Gastrocnemius medialis (tissue), 4 donors: ENCODE data around the gene SUFU. TPM values are rescaled to one million over a fixed set of nuclear protein-coding genes. Genes with fewer than 3 reads are reported as not detected.

Experiments
- ATAC-seq, 2 donors: fragments of 150-250 bp; one replicate each; pipeline ENCODE4 v1.9.1; 2016
- DNase-seq, 2 donors: peaks; one replicate each; pipeline ENCODE4 v3.0.0-alpha.2; 2019
- H3K27ac ChIP-seq, 4 donors: fragments of 200-600 bp; sonication (generic); 1 replicate in 1 of 4; 2 replicates in 3 of 4; pipeline ENCODE4 v1.5.1; 2016 to 2018; ENCODE audit warnings: mild to moderate bottlenecking in 2 of 4, moderate library complexity in 1 of 4
- H3K27me3 ChIP-seq, 3 donors: fragments of 200-600 bp; sonication (generic) in 2 of 3; 1 replicate in 1 of 3; 2 replicates in 2 of 3; pipeline versions ENCODE4 v1.5.1 to v1.6.0; 2016 to 2019; ENCODE audit warnings: mild to moderate bottlenecking in 1 of 3, moderate library complexity in 1 of 3
- H3K36me3 ChIP-seq, 2 donors: fragments of 200-600 bp; sonication (generic) in 1 of 2; one replicate each; pipeline ENCODE4 v1.5.1; 2017 to 2018
- H3K4me1 ChIP-seq, 2 donors: fragments of 200-600 bp; sonication (generic) in 1 of 2; one replicate each; pipeline ENCODE4 v1.5.1; 2016 to 2017; ENCODE audit warnings: mild to moderate bottlenecking in 2 of 2
- H3K4me3 ChIP-seq, 4 donors: fragments of 200-600 bp; sonication (generic) in 3 of 4; 1 replicate in 1 of 4; 2 replicates in 3 of 4; pipeline ENCODE4 v1.5.1; 2016 to 2019; ENCODE audit warnings: mild to moderate bottlenecking in 2 of 4
- H3K9me3 ChIP-seq, 3 donors: fragments of 200-600 bp; sonication (generic) in 2 of 3; 1 replicate in 1 of 3; 2 replicates in 2 of 3; pipeline ENCODE4 v1.5.1; 2016 to 2019
- CTCF ChIP-seq, 5 experiments: fragments of 450-650 bp in 3 of 5; fragments of 200-600 bp in 2 of 5; sonication (generic) in 2 of 5; IDR thresholded peaks in 4 of 5; conservative IDR thresholded peaks in 1 of 5; 1 replicate in 4 of 5; 2 replicates in 1 of 5; pipeline ENCODE4 v1.5.1; 2016 to 2019; ENCODE audit warnings: antibody characterized with exemption in 5 of 5, mild to moderate bottlenecking in 3 of 5, moderate library complexity in 3 of 5
- POLR2A ChIP-seq, 2 donors: fragments of 450-650 bp; IDR thresholded peaks; one replicate each; pipeline ENCODE4 v1.6.1; 2017; ENCODE audit warnings: antibody characterized with exemption in 2 of 2, mild to moderate bottlenecking in 2 of 2, moderate library complexity in 2 of 2
- in situ Hi-C, 4 donors: fragments of 200-750 bp; cut with MboI; loops; one replicate each; pipeline versions ENCODE4 v1.15.0 to v1.8.0; 2017; ENCODE audit warnings: low sequenced_read_pairs in 4 of 4
- intact Hi-C: fragments of 100-400 bp; cut with DNase I; formaldehyde crosslinking; loops from one replicate; pipeline ENCODE4 v1.15.1; 2023; ENCODE audit warnings: low total_unique reads
- total RNA-seq, 4 donors: library from RNA; depleted of rRNA; stranded (reverse); fragments of >200 nt; gene quantifications; one replicate each; pipeline versions ENCODE4 v1.1.0 to v1.2.3, GENCODE V29; 2016

Gene SUFU
- total RNA-seq, 4 donors from 2014 or later: 7.3 to 11.8 (median 7.9) TPM

GRCh38 chr10:102514487-102515311 lies 10.9 kb downstream of the SUFU start:
- H3K4me3 ChIP-seq: no peak overlapping the region
- no peaks in the 10 kb centered on the region for H3K27me3 ChIP-seq
- peaks cover 0 to 8% of the 10 kb centered on the region in 2 donors for H3K4me1 ChIP-seq
- DNase-seq (no peak), ATAC-seq (no peak)
- H3K9me3 ChIP-seq: no peaks in the 10 kb centered on the region
- no peak overlapping the region for H3K27ac ChIP-seq
- H3K36me3 ChIP-seq: peaks cover 0 to 23% of the 10 kb centered on the region in 2 donors
- TF ChIP-seq POLR2A (IDR thresholded peaks at IDR 0.05): no peak
- no peak for TF ChIP-seq CTCF (IDR thresholded peaks at IDR 0.05 in 4 of 5, conservative IDR thresholded peaks at IDR 0.05 in 1 of 5)
- in situ Hi-C loops: loop anchor here in 2 of 4 donors (5.0 to 10.0 kb wide), 2 partner anchors 58 to 80 kb away; no protein-coding TSS in a partner anchor
- intact Hi-C loops: no loop called here

- Histone ChIP-seq H3K4me3 (no peak overlapping the region), H3K27me3 (no peaks in the 10 kb centered on the region), H3K9me3 (no peaks in the 10 kb centered on the region), H3K36me3 (peaks cover 0 to 17% of the 10 kb centered on the region in 2 donors), H3K4me1 (peaks cover 0 to 8% of the 10 kb centered on the region in 2 donors), H3K27ac (no peak overlapping the region)
- intact Hi-C loops: no loop called here
- DNase-seq (no peak), ATAC-seq (no peak)
- TF ChIP-seq CTCF (IDR thresholded peaks at IDR 0.05 in 4 of 5, conservative IDR thresholded peaks at IDR 0.05 in 1 of 5) (no peak), POLR2A (IDR thresholded peaks at IDR 0.05) (no peak)
- in situ Hi-C loops: loop anchor here in 2 of 4 donors (5.0 to 10.0 kb wide), 2 partner anchors 57 to 79 kb away; no protein-coding TSS in a partner anchor
These were observed 12.0 kb downstream of the SUFU start for GRCh38 chr10:102515724-102516123.

GRCh38 chr10:102517553-102517952 lies 13.8 kb downstream of the SUFU start:
- DNase-seq (no peak), ATAC-seq (peak in 1 of 2 donors; percentile 12)
- TF ChIP-seq POLR2A (IDR thresholded peaks at IDR 0.05) (no peak), CTCF (IDR thresholded peaks at IDR 0.05 in 4 of 5, conservative IDR thresholded peaks at IDR 0.05 in 1 of 5) (no peak)
- H3K36me3 ChIP-seq: peaks cover 0 to 8% of the 10 kb centered on the region in 2 donors
- no peaks in the 10 kb centered on the region for H3K9me3 ChIP-seq
- no peak overlapping the region for H3K4me3 ChIP-seq
- H3K27ac ChIP-seq: no peak overlapping the region
- intact Hi-C loops: no loop called here
- peaks cover 0 to 8% of the 10 kb centered on the region in 2 donors for H3K4me1 ChIP-seq
- in situ Hi-C loops: loop anchor here in 2 of 4 donors (5.0 to 10.0 kb wide), 2 partner anchors 55 to 77 kb away; no protein-coding TSS in a partner anchor
- no peaks in the 10 kb centered on the region for H3K27me3 ChIP-seq

- intact Hi-C loops: no loop called here
- H3K4me3 ChIP-seq: no peak overlapping the region
- ATAC-seq (no peak), DNase-seq (no peak)
- H3K36me3 ChIP-seq: no peaks in the 10 kb centered on the region
- H3K4me1 ChIP-seq: peaks cover 0 to 8% of the 10 kb centered on the region in 2 donors
- H3K27ac ChIP-seq: no peak overlapping the region
- H3K27me3 ChIP-seq: no peaks in the 10 kb centered on the region
- H3K9me3 ChIP-seq: no peaks in the 10 kb centered on the region
- TF ChIP-seq POLR2A (IDR thresholded peaks at IDR 0.05) (no peak), CTCF (IDR thresholded peaks at IDR 0.05 in 4 of 5, conservative IDR thresholded peaks at IDR 0.05 in 1 of 5) (no peak)
- in situ Hi-C loops: loop anchor here in 2 of 4 donors (5.0 to 10.0 kb wide), 2 partner anchors 53 to 75 kb away; no protein-coding TSS in a partner anchor
These were observed 15.6 kb downstream of the SUFU start for GRCh38 chr10:102519246-102519825.
